Vagina (tissue), 2 donors: ENCODE results near the gene TUBB3.

Source experiments
- CTCF ChIP-seq, 3 experiments: fragments of 450-650 bp in 2 of 3; fragments of 200-600 bp in 1 of 3; sonication (generic) in 1 of 3; IDR thresholded peaks; one replicate each; pipeline ENCODE4 v1.5.1; 2017 to 2019; ENCODE audit warnings: antibody characterized with exemption in 3 of 3, mild to moderate bottlenecking in 2 of 3, moderate library complexity in 2 of 3
- POLR2A ChIP-seq, 2 donors: fragments of 450-650 bp; IDR thresholded peaks; one replicate each; pipeline ENCODE4 v1.6.1; 2017; ENCODE audit warnings: antibody characterized with exemption in 2 of 2, mild to moderate bottlenecking in 2 of 2, moderate library complexity in 2 of 2
- POLR2AphosphoS5 ChIP-seq, 2 donors: sonication (generic); formaldehyde crosslinking; IDR thresholded peaks; one replicate each; pipeline ENCODE4 v1.9.0; 2017; ENCODE audit warnings: antibody characterized with exemption in 2 of 2, mild to moderate bottlenecking in 2 of 2, low read depth in 1 of 2; ENCODE audit not compliant: insufficient read depth in 1 of 2

GRCh38 chr16:89907055-89907814 is 15.9 kb upstream of the TUBB3 start:
- TF ChIP-seq CTCF (IDR thresholded peaks at IDR 0.05) (no peak), POLR2A (IDR thresholded peaks at IDR 0.05) (no peak), POLR2AphosphoS5 (IDR thresholded peaks at IDR 0.05; ENCODE audit: insufficient read depth in 1 of 2, low read depth in 1 of 2) (no peak)
